GM10248 (cell line): ENCODE data around the gene ARX.

Experiments
- CTCF ChIA-PET: fragments of 300-600 bp; sonication (Branson Sonifier 250); formaldehyde crosslinking; extraction: SDS; loops from one replicate; lab custom pipeline; 2021; ENCODE audit warnings: antibody characterized with exemption; lab: Yijun Ruan, JAX
- POLR2A ChIA-PET: fragments of 350-650 bp; sonication (Branson Sonifier 250); formaldehyde crosslinking; extraction: SDS; loops from one replicate; lab custom pipeline; 2020; ENCODE audit warnings: antibody characterized with exemption; lab: Yijun Ruan, JAX
- DNase-seq: peaks from one replicate; pipeline ENCODE4 v3.0.0; 2012; ENCODE audit errors: extremely low spot score
- TF ChIP-seq, protein P1 (sequence below): IDR thresholded peaks from 2 replicates; pipeline ENCODE4 v1.5.1; 2012; ENCODE audit warnings: mild to moderate bottlenecking, low read depth; ENCODE audit errors: extremely low read depth, missing control alignments, control extremely low read depth

Gene ARX

DNA sequence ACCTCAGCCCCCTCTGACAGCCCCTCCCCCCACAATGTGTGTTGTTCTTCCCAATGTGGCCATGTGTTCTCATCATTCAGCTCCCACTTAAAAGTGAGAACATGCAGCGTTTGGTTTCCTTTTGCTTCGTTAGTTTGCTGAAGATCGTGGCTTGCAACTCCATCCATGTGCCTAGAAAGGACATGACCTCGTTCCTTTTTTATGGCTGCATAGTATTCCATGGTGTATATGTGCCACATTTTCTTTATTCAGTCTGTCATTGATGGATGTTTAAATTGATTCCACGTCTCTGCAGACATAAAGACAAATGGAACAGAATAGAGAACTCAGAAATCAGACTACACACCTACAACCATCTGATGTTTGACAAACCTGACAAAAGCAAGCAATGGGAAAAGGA lies 46.0 kb downstream of the ARX start:
- DNase-seq: no peak
- POLR2A ChIA-PET: no interaction called here
- CTCF ChIA-PET: no interaction called here
- TF ChIP-seq, protein P1, sequence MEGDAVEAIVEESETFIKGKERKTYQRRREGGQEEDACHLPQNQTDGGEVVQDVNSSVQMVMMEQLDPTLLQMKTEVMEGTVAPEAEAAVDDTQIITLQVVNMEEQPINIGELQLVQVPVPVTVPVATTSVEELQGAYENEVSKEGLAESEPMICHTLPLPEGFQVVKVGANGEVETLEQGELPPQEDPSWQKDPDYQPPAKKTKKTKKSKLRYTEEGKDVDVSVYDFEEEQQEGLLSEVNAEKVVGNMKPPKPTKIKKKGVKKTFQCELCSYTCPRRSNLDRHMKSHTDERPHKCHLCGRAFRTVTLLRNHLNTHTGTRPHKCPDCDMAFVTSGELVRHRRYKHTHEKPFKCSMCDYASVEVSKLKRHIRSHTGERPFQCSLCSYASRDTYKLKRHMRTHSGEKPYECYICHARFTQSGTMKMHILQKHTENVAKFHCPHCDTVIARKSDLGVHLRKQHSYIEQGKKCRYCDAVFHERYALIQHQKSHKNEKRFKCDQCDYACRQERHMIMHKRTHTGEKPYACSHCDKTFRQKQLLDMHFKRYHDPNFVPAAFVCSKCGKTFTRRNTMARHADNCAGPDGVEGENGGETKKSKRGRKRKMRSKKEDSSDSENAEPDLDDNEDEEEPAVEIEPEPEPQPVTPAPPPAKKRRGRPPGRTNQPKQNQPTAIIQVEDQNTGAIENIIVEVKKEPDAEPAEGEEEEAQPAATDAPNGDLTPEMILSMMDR: no peak

DNA sequence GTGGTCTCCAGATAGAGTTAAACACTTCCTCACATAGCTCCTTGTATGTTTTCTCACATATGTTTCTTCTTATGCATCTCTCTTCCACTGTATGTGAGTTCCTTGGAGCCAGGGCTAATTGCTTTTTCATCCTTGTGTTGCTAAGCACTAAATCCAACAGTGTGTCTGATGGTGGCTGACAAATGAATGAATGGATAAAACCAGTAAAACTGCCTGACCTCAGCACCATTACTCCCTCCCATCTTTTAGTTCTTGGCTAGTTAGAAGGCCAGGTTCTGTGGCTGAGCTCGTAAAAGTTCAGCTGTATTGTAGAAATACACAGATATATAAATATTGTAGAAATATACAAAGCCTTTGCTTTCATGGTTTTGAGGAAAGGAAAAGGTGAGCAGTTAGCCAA lies 50.4 kb downstream of the ARX start:
- ChIA-PET CTCF (interaction anchor here (1.3 kb wide), 1 partner anchor 72 kb away, joined by 3 read pairs; no protein-coding TSS in a partner anchor), POLR2A (no interaction called here)
- DNase-seq: no peak
- TF ChIP-seq, protein P1: no peak

DNA sequence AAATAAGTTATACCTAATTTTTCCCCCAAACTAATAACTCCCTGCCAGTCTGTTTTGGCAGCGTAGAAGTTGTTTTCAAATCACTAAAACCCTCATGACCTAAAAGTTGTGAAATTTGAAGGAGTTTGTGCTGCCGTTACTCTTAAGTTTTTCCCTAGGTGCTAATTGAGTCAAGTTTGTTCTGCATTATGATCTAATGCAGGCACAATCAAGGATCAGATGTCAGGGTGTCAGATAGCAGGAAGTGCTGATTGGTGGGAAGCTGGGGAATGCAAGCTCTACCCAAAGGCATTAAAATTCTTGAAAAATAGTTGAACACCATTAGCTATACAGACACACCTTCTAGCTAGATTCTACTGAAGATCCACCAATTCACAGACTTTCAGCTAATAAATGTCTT lies 51.9 kb downstream of the ARX start:
- TF ChIP-seq, protein P1: no peak
- DNase-seq: no peak
- ChIA-PET POLR2A (no interaction called here), CTCF (no interaction called here)

DNA sequence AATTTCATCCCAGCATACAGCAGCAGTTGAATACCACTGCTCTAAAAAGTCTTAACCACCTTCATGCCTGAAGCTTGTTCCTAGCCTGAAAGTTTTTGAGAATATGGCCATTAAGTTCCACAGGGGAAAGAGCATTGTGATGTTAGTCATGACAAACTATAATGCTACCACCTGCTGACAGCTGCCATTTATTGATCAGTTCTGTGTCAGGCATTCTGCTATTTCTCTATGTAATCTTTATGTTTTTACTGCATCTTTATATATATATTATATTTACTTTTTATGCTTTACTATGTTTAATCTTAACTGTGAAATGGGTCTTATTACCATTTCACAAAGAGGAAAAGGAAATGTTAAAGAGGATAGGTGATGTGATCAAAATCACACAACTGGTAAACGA lies 54.0 kb downstream of the ARX start:
- DNase-seq: no peak
- ChIA-PET POLR2A (no interaction called here), CTCF (interaction anchor here (1.0 kb wide), 1 partner anchor 41 kb away, joined by 3 read pairs; no protein-coding TSS in a partner anchor)
- TF ChIP-seq, protein P1: no peak

DNA sequence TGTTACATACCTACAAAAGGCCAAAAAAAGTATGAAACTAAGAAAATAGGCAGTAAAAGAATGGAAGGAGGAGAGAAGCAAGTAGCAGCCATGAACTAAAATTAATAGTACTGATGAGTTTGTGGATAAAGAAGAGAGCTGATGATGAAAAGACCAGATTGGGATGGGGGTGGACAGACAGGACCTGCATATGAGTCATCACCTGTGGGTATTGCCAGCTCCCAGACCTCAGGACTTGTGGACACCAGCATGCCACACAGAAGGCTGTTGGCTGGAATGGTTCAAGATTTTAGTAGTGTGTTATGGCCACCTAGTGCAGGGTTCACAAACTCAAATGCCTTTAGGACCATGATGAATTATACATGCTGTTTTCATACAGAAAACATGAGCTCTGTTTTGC lies 58.9 kb downstream of the ARX start:
- CTCF ChIA-PET: interaction anchor here (0.6 to 1.3 kb wide), 2 partner anchors 25 to 119 kb away, joined by 3 to 4 read pairs; no protein-coding TSS in a partner anchor
- POLR2A ChIA-PET: no interaction called here
- no peak for DNase-seq
- TF ChIP-seq, protein P1: no peak

DNA sequence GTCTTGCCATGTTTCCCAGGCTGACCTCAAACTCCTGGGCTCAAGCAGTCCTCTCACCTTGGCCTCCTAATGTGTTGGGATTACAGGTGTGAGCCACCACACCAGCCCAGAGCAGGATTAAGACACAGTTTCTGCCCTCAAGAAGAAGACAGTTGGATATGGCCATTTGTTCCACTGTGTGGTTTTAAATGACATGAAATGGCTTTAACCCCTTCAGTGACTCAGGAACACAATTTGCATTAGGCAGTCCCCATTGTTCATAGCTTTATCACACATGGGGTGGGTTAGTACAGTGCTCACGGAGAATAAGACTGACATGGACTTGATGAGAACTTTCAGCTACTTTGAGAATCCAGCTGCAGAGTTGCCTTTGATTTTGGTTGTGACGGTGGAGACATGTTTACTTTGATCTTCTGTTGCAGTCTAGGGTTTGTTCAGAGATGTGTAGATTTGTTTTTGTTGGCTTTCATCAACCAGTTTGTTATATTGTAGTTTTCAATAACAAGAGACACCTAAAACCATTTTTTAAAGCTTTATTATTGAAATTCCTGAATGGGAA lies 60.3 kb downstream of the ARX start:
- TF ChIP-seq, protein P1: no peak
- DNase-seq: no peak
- ChIA-PET CTCF (interaction anchor here (1.0 to 1.9 kb wide), 5 partner anchors 10 to 65 kb away, joined by 3 to 4 read pairs (median 3); no protein-coding TSS in a partner anchor), POLR2A (no interaction called here)
